T-helper 22 cell (primary cell): ENCODE measurements around the gene KLK15.

Experiments
- DNase-seq: peaks from one replicate; pipeline ENCODE4 v3.0.0-alpha.2; 2020; ENCODE audit warnings: low read depth

KLK15 gene

GRCh38 chr19:50843701-50844221 is 10.4 kb upstream of the KLK15 start:
- no peak for DNase-seq

GRCh38 chr19:50843205-50843604 is 9.8 kb upstream of the KLK15 start:
- no peak for DNase-seq

GRCh38 chr19:50842130-50842529 is 8.8 kb upstream of the KLK15 start:
- DNase-seq, result no peak

GRCh38 chr19:50839712-50840655 is 6.6 kb upstream of the KLK15 start:
- DNase-seq, result no peak

- DNase-seq, result no peak
Measured at GRCh38 chr19:50838239-50838638, 4.9 kb upstream of the KLK15 start.

GRCh38 chr19:50837300-50837699 is 3.9 kb upstream of the KLK15 start:
- DNase-seq, result no peak

- DNase-seq, result no peak
Measured at GRCh38 chr19:50836543-50837195, 3.3 kb upstream of the KLK15 start.

GRCh38 chr19:50835785-50836542 is 2.6 kb upstream of the KLK15 start:
- DNase-seq, result peak; percentile 32

GRCh38 chr19:50835103-50835784 is 1.9 kb upstream of the KLK15 start:
- no peak for DNase-seq

- DNase-seq, result no peak
Measured at GRCh38 chr19:50833802-50834167, 411 bp upstream of the KLK15 start.

GRCh38 chr19:50832666-50833065 is 708 bp downstream of the KLK15 start:
- no peak for DNase-seq

- DNase-seq, result no peak
Measured at GRCh38 chr19:50831026-50831396, 2.4 kb downstream of the KLK15 start.

GRCh38 chr19:50830266-50831025 is 2.9 kb downstream of the KLK15 start:
- DNase-seq, result no peak

GRCh38 chr19:50829801-50830200 is 3.6 kb downstream of the KLK15 start:
- DNase-seq, result no peak

GRCh38 chr19:50827476-50827875 is 5.9 kb downstream of the KLK15 start:
- DNase-seq, result no peak

- no peak for DNase-seq
Measured at GRCh38 chr19:50826492-50827240, 6.7 kb downstream of the KLK15 start.

- no peak for DNase-seq
Measured at GRCh38 chr19:50823389-50824042, 9.9 kb downstream of the KLK15 start, which contains the start of gene KLK1. TSS of gene KLK1 (minus strand) at chr19:50823787. CDS start at chr19:50823748, 39 bp downstream.

GRCh38 chr19:50822661-50823208 is 10.6 kb downstream of the KLK15 start:
- no peak for DNase-seq

GRCh38 chr19:50821622-50822021 is 11.8 kb downstream of the KLK15 start:
- no peak for DNase-seq

- no peak for DNase-seq
Measured at GRCh38 chr19:50821248-50821612, 12.1 kb downstream of the KLK15 start.
